8988T (cell line): Measurements from ENCODE around the gene OR8J3.
"Not testable (repeated sequence)": the region's sequence is repeated elsewhere in the genome, so short reads cannot be mapped to it uniquely, and the experiment has no call there.

ENCODE experiments used
- DNase-seq: peaks from one replicate; pipeline ENCODE4 v3.0.0; 2011

OR8J3 gene

GRCh38 chr11:56140151-56140661 lies at the start of gene OR8J3:
Gene OR8J3, minus strand, starts transcription at chr11:56140201. Its CDS starts 2,483 bp downstream, at chr11:56137718.
- no peak for DNase-seq

GRCh38 chr11:56188602-56189001 lies 48.6 kb upstream of the OR8J3 start:
- no peak for DNase-seq

- DNase-seq, result no peak
These were observed 43.5 kb upstream of the OR8J3 start for GRCh38 chr11:56183459-56183858.

GRCh38 chr11:56176318-56176717 lies 36.3 kb upstream of the OR8J3 start, which contains the start of gene OR5J2:
Gene OR5J2, plus strand, starts transcription at chr11:56176618. Its CDS starts 0 bp downstream, at chr11:56176618.
- DNase-seq, result no peak

GRCh38 chr11:56172256-56172830 lies 32.3 kb upstream of the OR8J3 start:
- no peak for DNase-seq

- no peak for DNase-seq
These were observed 23.8 kb upstream of the OR8J3 start for GRCh38 chr11:56163804-56164203.

GRCh38 chr11:56160217-56160616 lies 20.2 kb upstream of the OR8J3 start, which contains the start of gene OR8K5:
Gene OR8K5, minus strand, starts transcription at chr11:56160317. Its CDS starts 0 bp downstream, at chr11:56160317.
- DNase-seq, result no peak

GRCh38 chr11:56152333-56152732 lies 12.3 kb upstream of the OR8J3 start:
- DNase-seq, result no peak

GRCh38 chr11:56151376-56151775 lies 11.4 kb upstream of the OR8J3 start:
- no peak for DNase-seq

GRCh38 chr11:56143681-56144080 lies 3.7 kb upstream of the OR8J3 start:
- not testable (repeated sequence) for DNase-seq

GRCh38 chr11:56122073-56122472 lies 17.9 kb downstream of the OR8J3 start, which contains the start of gene OR8H3:
Gene OR8H3, plus strand, starts transcription at chr11:56122373. Its CDS starts 0 bp downstream, at chr11:56122373.
- no peak for DNase-seq

GRCh38 chr11:56103210-56103737 lies 36.7 kb downstream of the OR8J3 start, which contains the start of gene OR8H2:
Gene OR8H2, plus strand, starts transcription at chr11:56103687. Its CDS starts 1,356 bp downstream, at chr11:56105043.
- DNase-seq, result no peak

- no peak for DNase-seq
These were observed 47.0 kb downstream of the OR8J3 start, which contains the start of gene OR8I2 for GRCh38 chr11:56093008-56093407. Gene OR8I2, plus strand, starts transcription at chr11:56093308. Its CDS starts 0 bp downstream, at chr11:56093308.

- DNase-seq, result no peak
These were observed 50.3 kb downstream of the OR8J3 start for GRCh38 chr11:56089697-56090096.
